Bronchial epithelial cell (primary cell): ENCODE results near the gene CAMKK2. TPM values are rescaled to one million over a fixed set of nuclear protein-coding genes. Genes with fewer than 3 reads are reported as not detected.
"Not testable (repeated sequence)": the region's sequence is repeated elsewhere in the genome, so short reads cannot be mapped to it uniquely, and the experiment has no call there.

Experiments used
- DNase-seq: peaks from one replicate; pipeline ENCODE4 v3.0.0-alpha.2; 2010; ENCODE audit warnings: low read depth
- FAIRE-seq: peaks from 2 replicates; lab custom pipeline; 2011; peaks lifted over from hg19 to GRCh38; lab: Jason Lieb, UNC
- H3K27me3 ChIP-seq: 2 replicates; pipeline ENCODE4 v1.5.1; 2011; ENCODE audit warnings: low read length; ENCODE audit not compliant: control insufficient read depth, insufficient read depth
- H3K36me3 ChIP-seq: 2 replicates; pipeline ENCODE4 v1.5.1; 2011; ENCODE audit warnings: low read length; ENCODE audit not compliant: control insufficient read depth, insufficient read depth
- H3K4me3 ChIP-seq: 2 replicates; pipeline ENCODE4 v1.5.1; 2011; ENCODE audit warnings: mild to moderate bottlenecking, low read depth, low read length, control low read depth
- CTCF ChIP-seq: IDR thresholded peaks from 2 replicates; pipeline ENCODE4 v1.5.1; 2011; ENCODE audit warnings: mild to moderate bottlenecking, moderate library complexity, low read length, control low read depth, inconsistent platforms; ENCODE audit not compliant: insufficient read depth, severe bottlenecking
- total RNA-seq: library from RNA; depleted of rRNA; stranded (reverse); fragments of >200 nt; gene quantifications from 2 replicates; pipeline ENCODE4 v1.2.1, GENCODE V29; 2014

The CAMKK2 gene
- total RNA-seq, 1 donor from 2014 or later, result 11.1 TPM

- Histone ChIP-seq H3K27me3 (no peaks in the 10 kb centered on the region), H3K36me3 (peaks cover 7% of the 10 kb centered on the region), H3K4me3 (no peak overlapping the region)
- TF ChIP-seq CTCF, result no peak
- DNase-seq (no peak), FAIRE-seq (no peak)
These were observed 12.7 kb downstream of the CAMKK2 start for GRCh38 chr12:121283841-121284240.

GRCh38 chr12:121283388-121283787 lies 13.1 kb downstream of the CAMKK2 start:
- Histone ChIP-seq H3K36me3 (peaks cover 7% of the 10 kb centered on the region), H3K27me3 (no peaks in the 10 kb centered on the region), H3K4me3 (no peak overlapping the region)
- DNase-seq (no peak), FAIRE-seq (no peak)
- no peak for TF ChIP-seq CTCF

- not testable (repeated sequence) for H3K4me3 ChIP-seq, DNase-seq, FAIRE-seq, H3K27me3 ChIP-seq, H3K36me3 ChIP-seq
These were observed 13.6 kb downstream of the CAMKK2 start for GRCh38 chr12:121282910-121283309.

DNA sequence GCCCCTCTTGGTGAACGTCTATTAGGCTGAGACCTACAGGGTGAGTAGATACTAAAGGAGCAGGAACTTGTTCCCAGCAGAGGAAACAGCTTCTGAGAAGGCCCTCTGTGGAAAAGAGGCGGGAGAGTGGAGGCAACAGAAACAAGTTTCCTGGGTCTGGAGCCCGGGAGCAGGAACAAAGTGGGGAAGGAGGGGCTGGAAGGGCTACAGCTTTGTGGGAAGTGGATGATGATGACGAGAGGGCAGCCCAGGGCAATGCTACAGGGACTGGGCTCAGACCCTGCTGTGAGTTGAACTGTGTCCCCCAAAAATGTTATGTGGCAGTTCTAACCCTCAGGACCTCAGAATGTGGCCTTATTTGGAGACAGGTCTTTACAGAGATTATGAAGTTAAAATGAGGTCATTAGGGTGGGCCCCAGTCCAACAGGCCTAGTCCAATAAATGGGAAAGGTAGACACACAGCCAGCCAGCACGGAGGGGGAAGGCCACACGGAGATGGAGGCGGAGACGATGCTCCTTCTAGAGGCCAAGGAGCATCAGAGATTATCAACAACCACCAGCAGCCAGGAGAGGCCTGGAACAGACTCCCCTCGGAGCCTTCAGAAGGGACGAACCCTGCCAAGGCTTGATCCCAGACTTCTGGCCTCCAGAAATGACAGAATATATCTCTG lies 14.3 kb downstream of the CAMKK2 start:
- FAIRE-seq, result no peak
- no peak for DNase-seq
- no peak for TF ChIP-seq CTCF
- Histone ChIP-seq H3K4me3 (no peak overlapping the region), H3K36me3 (peaks cover 7% of the 10 kb centered on the region), H3K27me3 (no peaks in the 10 kb centered on the region)

- FAIRE-seq, result not testable (repeated sequence)
These were observed 15.4 kb downstream of the CAMKK2 start for GRCh38 chr12:121281116-121281515.

GRCh38 chr12:121280531-121280930 lies 16.0 kb downstream of the CAMKK2 start:
- FAIRE-seq, DNase-seq, H3K27me3 ChIP-seq, H3K4me3 ChIP-seq, H3K36me3 ChIP-seq: not testable (repeated sequence)

More at GRCh38 chr12:121281116-121281515, 15.4 kb downstream of the CAMKK2 start:
- H3K4me3 ChIP-seq, H3K36me3 ChIP-seq, DNase-seq, H3K27me3 ChIP-seq: not testable (repeated sequence)

GRCh38 chr12:121279507-121279915 lies 17.0 kb downstream of the CAMKK2 start:
- TF ChIP-seq CTCF, result no peak
- no peaks in the 10 kb centered on the region for H3K27me3 ChIP-seq
- DNase-seq, result no peak
- peaks cover 8% of the 10 kb centered on the region for H3K36me3 ChIP-seq
- H3K4me3 ChIP-seq, result no peak overlapping the region
- FAIRE-seq, result no peak
